Stimulated activated effector memory CD8-positive, alpha-beta T cell treated with anti-CD3 and anti-CD28 coated beads, Interleukin-12 subunit alpha, Interleukin-12 subunit beta, amount 100 ng/mL, for 72 hours (primary cell): ENCODE results near the gene TNFRSF8.
A peak's percentile ranks its signal among the peaks of the same experiment; 100 is the strongest.

ENCODE experiments used
- ATAC-seq: fragments of 150-1000 bp; cut with Tn5 transposase; 2 replicates; pipeline ENCODE4 v1.10.0; 2021
- DNase-seq, 2 donors: peaks; one replicate each; pipeline ENCODE4 v3.0.0; 2021 to 2022; ENCODE audit warnings: low spot score in 2 of 2
- H3K27ac Mint-ChIP-seq: one replicate; pipeline ENCODE4 v1.8.0; 2022; ENCODE audit warnings: mild to moderate bottlenecking, mixed read lengths
- H3K36me3 Mint-ChIP-seq: one replicate; pipeline ENCODE4 v1.8.0; 2022; ENCODE audit warnings: mild to moderate bottlenecking, mixed read lengths
- H3K4me1 Mint-ChIP-seq: one replicate; pipeline ENCODE4 v1.8.0; 2022; ENCODE audit warnings: mixed read lengths
- H3K4me3 Mint-ChIP-seq: one replicate; pipeline ENCODE4 v1.8.0; 2022; ENCODE audit warnings: mild to moderate bottlenecking, mixed read lengths
- H3K9me3 Mint-ChIP-seq: one replicate; pipeline ENCODE4 v1.8.0; 2022; ENCODE audit warnings: mixed read lengths

Gene TNFRSF8

DNA sequence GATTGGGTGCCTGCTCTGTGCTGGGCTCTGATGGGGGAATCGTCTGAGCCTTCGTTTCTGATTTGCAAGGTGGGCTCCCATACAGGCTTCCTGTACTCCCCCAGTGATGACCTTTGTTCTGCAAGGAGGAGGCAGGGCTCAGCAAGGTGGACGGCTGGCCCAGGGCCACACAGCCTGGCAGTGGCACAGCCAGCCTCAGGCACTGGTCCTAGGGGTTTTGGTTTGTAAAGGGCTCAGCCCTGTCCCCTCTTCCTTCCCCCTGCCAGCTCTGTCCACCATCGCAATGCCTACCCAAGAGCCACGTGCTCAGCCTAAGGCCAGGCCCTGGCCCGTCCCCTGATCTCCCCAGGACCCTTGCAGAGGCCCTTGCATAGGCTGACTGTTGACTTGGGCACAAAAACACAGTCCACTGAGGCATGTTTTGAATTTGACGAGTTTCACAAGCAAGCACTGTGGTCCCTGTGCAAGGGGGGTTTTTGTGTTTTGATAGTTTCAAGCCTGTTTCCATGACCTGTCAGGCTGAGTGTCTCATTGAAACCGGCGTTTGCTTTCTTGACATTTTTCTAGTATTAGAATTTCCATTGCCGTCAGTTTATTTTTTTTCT is 64.2 kb downstream of the TNFRSF8 start:
- peak overlapping the region; percentile 49 for H3K4me3 Mint-ChIP-seq
- ATAC-seq: peak; percentile 76
- DNase-seq: no peak

DNA sequence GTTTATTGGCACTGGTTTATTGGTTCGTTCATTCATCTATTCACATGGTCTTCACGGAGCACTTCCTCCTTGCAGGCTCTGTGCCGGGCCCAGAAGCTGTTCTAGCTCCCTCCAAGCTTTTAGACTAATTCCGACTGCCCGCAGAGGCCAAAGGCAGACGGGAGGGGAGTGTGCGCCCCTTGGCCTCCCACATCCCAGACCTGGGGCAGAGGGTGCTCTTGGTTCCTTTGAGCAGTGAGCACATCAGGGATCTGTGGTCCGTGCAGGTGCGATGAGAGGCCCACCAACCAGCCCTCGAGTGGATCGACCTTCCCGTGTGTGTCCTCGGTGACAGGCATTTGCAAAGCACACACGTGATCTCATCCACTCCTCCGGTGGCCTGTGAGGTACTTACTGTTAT is 65.0 kb downstream of the TNFRSF8 start:
- no peak for DNase-seq
- Mint-ChIP-seq H3K4me1 (peaks cover 57% of the 10 kb centered on the region), H3K27ac (peak overlapping the region; percentile 87), H3K36me3 (peaks cover 53% of the 10 kb centered on the region), H3K9me3 (no peaks in the 10 kb centered on the region), H3K4me3 (peak overlapping the region; percentile 49)
- no peak for ATAC-seq

More for the DNA sequence above, 64.2 kb downstream of the TNFRSF8 start:
- H3K4me1 Mint-ChIP-seq: peaks cover 51% of the 10 kb centered on the region
- no peaks in the 10 kb centered on the region for H3K9me3 Mint-ChIP-seq
- H3K27ac Mint-ChIP-seq: peak overlapping the region; percentile 87
- peaks cover 45% of the 10 kb centered on the region for H3K36me3 Mint-ChIP-seq

DNA sequence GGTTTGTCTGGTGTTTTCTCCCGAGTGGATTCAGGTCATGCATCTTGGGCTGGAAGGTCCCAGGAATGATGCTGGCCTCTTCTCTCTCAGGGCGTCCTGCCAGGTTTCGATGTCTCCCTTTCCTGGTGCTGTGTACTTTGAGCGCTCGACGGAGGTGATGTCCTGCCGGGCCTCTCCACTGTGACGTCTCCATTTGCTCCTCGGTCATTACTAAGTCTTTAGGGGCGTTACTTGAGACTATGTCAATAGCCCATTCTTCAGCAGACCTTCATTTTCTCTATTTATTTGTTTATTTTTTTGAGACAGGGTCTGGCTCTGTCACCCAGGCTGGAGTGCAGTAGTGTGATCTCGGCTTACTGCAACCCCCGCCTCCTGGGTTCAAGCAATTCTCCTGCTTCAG is 66.5 kb downstream of the TNFRSF8 start:
- Mint-ChIP-seq H3K4me1 (peaks cover 63% of the 10 kb centered on the region), H3K9me3 (no peaks in the 10 kb centered on the region), H3K27ac (peak overlapping the region; percentile 87), H3K4me3 (no peak overlapping the region), H3K36me3 (peaks cover 64% of the 10 kb centered on the region)
- DNase-seq: no peak
- no peak for ATAC-seq

DNA sequence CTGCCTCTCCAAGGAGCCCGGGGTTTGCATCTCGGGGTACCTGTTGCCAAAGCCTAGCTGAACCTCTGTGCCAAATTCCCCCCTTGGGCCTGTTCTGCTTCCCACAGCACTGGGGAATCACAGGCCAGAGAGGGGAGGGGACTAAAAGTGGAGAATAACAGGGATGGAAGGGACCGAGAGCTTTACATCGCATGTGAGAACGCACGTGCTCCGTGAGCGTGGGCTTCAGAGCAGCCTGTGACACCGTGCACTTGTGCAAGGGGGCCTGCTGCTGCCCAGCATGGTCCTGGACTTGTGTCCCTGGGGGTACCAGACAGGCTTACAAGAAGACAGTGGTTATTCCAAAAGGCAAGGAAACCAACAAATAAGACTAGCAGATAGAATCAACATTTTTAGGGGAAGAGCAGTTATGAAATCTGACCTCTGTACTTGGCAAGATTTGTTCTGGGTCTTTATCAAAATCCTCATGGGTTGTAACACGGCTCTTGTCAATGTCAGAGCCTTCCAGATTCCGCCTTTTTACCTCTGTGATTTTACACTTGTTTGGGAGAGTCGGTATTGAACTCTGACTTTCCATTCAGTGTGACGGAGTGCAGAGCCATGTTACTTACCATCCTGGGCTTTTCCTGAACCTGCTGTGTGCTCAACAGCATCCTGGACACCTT is 67.5 kb downstream of the TNFRSF8 start:
- Mint-ChIP-seq H3K4me1 (peaks cover 54% of the 10 kb centered on the region), H3K36me3 (peaks cover 56% of the 10 kb centered on the region), H3K9me3 (no peaks in the 10 kb centered on the region), H3K4me3 (no peak overlapping the region), H3K27ac (peak overlapping the region; percentile 87)
- ATAC-seq (no peak), DNase-seq (no peak)

DNA sequence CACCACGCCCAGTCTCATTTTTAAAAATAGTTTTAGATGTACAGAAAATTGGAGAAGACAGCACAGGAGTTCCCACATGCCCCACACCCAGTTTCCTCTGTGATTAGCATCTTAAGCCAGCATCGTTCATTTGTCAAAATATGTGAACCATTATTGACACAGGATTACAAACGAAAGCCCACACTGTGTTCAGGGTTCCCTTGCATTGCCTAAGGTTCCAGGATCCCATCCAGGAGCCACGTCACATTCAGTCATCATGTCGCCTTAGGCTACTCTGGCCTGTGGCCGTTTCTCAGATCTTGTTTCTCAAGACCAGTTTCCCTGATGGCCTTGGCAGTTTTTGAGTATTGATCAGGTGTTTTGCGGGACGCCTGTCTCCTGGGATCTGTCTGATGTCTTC is 69.0 kb downstream of the TNFRSF8 start:
- H3K4me3 Mint-ChIP-seq: peak overlapping the region; percentile 49
- peaks cover 44% of the 10 kb centered on the region for H3K36me3 Mint-ChIP-seq
- no peaks in the 10 kb centered on the region for H3K9me3 Mint-ChIP-seq
- no peak for DNase-seq
- no peak for ATAC-seq
- peak overlapping the region; percentile 88 for H3K27ac Mint-ChIP-seq
- peaks cover 39% of the 10 kb centered on the region for H3K4me1 Mint-ChIP-seq

DNA sequence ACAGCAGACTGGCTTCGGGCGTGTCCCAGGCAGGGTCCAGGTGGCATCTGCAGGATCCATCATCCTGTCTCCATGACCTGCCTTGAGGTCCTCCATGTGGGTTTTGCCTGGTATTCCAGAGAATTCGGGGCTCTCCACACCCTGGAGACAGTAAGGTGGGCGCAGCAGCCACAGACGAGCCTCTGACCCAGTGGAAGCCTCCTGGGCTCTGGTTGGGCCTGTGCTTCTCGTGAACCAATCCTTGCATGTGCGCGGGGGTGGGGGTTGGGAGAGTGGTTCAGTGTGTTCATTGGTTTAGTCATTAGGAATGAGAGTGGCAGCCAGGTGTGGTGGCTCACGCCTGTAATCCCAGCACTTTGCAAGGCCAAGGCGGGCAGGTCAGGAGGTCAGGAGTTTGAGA is 71.6 kb downstream of the TNFRSF8 start:
- no peak for ATAC-seq

DNA sequence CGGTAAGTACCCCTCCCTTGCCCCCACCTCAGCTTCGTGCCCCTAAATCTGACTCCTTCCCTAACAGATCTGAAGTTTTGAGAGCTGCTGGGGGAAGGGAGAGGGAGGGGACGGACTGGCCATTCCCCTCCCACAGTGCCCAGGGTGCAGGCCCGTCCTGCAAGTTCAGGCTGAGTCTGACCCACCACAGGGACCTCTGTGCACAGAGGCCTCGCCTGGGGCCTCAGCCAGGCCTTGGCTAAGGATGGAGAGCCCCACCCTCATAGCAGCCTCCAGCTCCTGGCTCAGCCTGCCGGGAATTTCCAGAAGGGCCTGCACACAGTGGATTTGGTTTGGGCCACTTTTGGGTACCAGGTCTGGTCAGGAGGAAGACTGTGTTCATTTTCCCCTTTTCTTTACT is 72.5 kb downstream of the TNFRSF8 start:
- Mint-ChIP-seq H3K27ac (peak overlapping the region; percentile 80), H3K9me3 (no peaks in the 10 kb centered on the region), H3K4me3 (no peak overlapping the region), H3K4me1 (peaks cover 15% of the 10 kb centered on the region), H3K36me3 (peaks cover 20% of the 10 kb centered on the region)
- DNase-seq: no peak
- no peak for ATAC-seq

More for the DNA sequence above, 71.6 kb downstream of the TNFRSF8 start:
- Mint-ChIP-seq H3K4me1 (peaks cover 20% of the 10 kb centered on the region), H3K36me3 (peaks cover 20% of the 10 kb centered on the region), H3K27ac (peak overlapping the region; percentile 6), H3K9me3 (no peaks in the 10 kb centered on the region), H3K4me3 (no peak overlapping the region)
- DNase-seq: no peak

DNA sequence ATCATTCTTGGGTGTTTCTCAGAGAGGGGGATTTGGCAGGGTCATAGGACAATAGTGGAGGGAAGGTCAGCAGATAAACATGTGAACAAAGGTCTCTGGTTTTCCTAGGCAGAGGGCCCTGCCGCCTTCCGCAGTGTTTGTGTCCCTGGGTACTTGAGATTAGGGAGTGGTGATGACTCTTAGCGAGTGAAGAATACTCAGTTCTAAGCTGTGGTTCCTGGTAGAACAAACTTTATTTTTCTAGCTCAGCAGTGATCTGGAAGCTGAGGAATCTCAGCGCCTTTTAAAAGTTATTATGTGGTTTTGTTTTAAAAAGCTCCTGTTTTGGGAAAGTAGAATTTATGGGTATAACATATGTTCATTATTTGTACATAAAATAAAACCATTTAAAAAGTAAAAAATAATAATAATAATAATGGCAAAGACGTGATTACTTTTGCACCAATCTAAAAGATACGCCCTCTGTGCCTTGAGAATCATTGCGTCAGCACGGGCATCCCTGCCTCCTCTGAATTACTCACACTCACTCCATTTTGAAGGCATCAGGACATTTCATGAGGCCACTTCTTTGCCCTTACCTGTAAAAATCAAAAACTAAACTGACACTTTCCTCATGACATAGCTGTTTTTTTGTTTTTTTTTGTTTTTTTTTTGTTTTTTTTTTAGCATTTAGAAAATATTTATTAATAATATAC is 74.0 kb downstream of the TNFRSF8 start:
- peaks cover 20% of the 10 kb centered on the region for H3K36me3 Mint-ChIP-seq
- ATAC-seq (no peak), DNase-seq (no peak)
- peaks cover 19% of the 10 kb centered on the region for H3K4me1 Mint-ChIP-seq
- H3K4me3 Mint-ChIP-seq: no peak overlapping the region
- H3K9me3 Mint-ChIP-seq: no peaks in the 10 kb centered on the region
- H3K27ac Mint-ChIP-seq: no peak overlapping the region

DNA sequence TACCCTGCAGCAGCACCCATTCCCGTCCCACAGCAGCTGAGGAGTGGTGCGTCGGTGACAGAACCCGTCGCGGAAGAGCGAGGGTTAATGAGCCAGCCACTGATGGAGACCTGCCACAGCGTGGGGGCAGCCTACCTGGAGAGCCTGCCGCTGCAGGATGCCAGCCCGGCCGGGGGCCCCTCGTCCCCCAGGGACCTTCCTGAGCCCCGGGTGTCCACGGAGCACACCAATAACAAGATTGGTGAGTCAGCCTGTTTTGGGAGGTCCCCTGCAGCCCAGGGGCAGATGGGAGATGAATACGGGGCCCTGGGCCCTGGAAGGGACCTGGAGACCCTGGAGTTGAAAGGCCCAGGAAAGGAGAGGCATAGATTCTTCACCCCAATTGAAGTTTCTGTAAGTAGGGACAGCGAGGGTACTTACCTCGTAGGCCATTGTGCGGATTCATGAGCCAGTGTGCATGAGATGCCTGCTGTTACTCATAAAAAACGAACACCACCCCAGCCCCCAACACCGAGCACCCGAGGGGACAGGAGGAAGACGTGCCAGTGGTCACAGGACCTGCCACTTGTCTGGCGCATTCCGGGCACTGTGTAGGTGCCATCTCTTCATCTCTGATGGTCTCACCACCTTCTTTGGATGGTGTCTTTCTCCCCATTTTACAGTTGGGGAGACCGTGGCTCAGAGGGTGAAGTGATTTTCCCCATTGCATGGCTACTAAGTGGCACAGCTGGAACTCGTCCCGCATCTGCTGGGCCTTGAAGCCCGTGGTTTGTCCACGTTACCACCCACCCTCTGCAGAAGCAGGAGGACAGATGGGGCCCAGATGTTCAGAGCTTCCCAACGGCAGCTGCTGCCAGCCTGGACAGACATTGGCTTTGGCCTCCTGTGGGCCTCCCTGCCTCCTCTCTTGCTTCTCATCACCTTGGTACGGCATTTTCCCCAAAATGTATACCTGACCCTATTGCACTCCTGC is 75.4 kb downstream of the TNFRSF8 start:
- no peak overlapping the region for H3K4me3 Mint-ChIP-seq
- H3K27ac Mint-ChIP-seq: peak overlapping the region; percentile 83
- peaks cover 17% of the 10 kb centered on the region for H3K4me1 Mint-ChIP-seq
- no peaks in the 10 kb centered on the region for H3K9me3 Mint-ChIP-seq
- ATAC-seq (peak; percentile 31), DNase-seq (no peak)
- peaks cover 11% of the 10 kb centered on the region for H3K36me3 Mint-ChIP-seq

DNA sequence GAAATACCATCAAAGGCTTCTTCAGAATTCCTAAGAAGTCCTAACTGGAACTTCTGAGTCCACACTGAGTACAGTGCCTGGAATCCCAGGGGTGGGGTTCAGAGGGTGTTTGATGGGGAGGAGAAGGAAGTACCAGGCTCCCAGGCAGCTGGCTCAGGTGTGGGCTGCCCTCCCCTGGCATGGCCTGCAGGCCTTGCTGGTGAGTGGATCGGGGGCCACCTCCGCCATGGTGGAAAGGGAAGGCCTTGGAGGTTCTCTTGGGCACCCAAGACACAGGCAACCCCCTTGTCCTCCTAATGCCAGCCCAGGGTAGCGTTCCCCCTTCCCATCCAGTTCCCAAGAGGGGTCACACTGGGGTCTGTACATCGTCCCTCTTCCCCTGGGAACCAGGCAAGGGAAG is 76.9 kb downstream of the TNFRSF8 start:
- no peak for ATAC-seq
- DNase-seq: no peak
- H3K4me1 Mint-ChIP-seq: peaks cover 19% of the 10 kb centered on the region
- H3K27ac Mint-ChIP-seq: peak overlapping the region; percentile 83
- H3K36me3 Mint-ChIP-seq: peaks cover 9% of the 10 kb centered on the region
- no peak overlapping the region for H3K4me3 Mint-ChIP-seq
- no peaks in the 10 kb centered on the region for H3K9me3 Mint-ChIP-seq

DNA sequence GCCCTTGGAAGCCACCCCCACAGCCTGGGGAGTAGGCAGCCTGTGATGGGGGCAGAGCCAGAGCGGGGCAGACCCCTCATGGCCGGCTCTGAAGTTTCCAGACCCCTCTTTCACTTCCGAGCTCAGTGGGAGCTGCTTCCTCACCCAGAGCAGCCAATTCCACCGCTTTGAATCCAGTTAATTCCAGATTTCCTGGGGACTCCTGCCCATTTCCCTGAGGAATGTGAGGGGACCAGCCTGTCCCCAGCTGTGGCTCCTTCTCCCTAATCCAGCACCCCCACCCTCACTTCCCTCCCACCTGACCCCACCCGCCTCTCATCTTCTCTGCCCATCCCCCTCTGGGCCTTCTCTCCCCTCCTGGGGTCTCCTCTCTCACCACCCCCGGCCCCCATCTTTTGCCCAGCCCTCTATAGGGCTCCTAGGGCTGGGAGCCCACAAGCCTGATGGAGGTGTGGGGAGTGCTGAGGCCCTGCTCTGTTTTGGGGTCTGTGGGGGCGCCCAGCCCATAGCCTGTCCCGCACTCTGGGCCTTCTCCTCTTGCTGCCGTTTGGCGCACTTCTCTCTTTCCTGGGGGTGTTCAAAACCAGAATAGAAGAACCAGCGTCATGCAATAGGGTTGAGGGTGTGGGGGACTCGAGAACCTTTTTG is 77.5 kb downstream of the TNFRSF8 start:
- DNase-seq: no peak
- Mint-ChIP-seq H3K36me3 (peaks cover 9% of the 10 kb centered on the region), H3K9me3 (no peaks in the 10 kb centered on the region), H3K4me3 (no peak overlapping the region), H3K4me1 (peaks cover 23% of the 10 kb centered on the region), H3K27ac (no peak overlapping the region)
- no peak for ATAC-seq

DNA sequence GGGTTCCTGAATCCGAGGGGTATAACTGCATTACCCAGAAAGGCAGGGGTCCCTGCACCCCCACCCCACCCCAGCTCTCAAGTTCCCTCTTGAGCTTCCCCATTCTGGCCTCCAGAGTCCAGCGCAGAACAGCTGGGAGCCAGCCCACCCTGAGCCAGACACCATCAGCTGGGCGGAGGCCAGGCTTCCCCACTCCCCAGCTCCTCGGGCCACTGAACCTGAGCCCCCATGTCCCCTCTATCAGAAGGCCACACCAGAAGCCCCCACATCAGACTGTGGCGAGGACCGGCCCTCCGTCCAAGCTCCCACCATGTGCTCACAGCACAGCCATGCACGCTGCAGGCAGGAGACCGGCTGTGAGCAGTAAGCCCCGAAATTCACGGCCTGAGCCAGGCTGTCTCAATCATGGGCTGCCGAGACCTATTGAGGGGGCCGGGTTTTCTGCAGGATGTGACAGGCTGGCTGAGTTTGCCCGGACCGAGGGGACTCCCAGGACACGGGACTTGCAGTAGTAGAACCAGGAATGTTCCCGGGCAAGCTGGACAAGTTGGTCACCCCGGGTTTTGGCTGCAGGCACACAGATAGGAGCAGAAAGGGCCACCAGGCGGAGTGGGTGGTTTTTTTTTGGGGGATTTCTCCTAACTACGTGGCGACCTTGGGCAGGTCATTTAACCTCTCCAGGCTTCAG is 78.2 kb downstream of the TNFRSF8 start:
- peaks cover 9% of the 10 kb centered on the region for H3K36me3 Mint-ChIP-seq
- no peak overlapping the region for H3K4me3 Mint-ChIP-seq
- ATAC-seq (no peak), DNase-seq (no peak)
- H3K9me3 Mint-ChIP-seq: no peaks in the 10 kb centered on the region
- H3K27ac Mint-ChIP-seq: no peak overlapping the region
- peaks cover 26% of the 10 kb centered on the region for H3K4me1 Mint-ChIP-seq

DNA sequence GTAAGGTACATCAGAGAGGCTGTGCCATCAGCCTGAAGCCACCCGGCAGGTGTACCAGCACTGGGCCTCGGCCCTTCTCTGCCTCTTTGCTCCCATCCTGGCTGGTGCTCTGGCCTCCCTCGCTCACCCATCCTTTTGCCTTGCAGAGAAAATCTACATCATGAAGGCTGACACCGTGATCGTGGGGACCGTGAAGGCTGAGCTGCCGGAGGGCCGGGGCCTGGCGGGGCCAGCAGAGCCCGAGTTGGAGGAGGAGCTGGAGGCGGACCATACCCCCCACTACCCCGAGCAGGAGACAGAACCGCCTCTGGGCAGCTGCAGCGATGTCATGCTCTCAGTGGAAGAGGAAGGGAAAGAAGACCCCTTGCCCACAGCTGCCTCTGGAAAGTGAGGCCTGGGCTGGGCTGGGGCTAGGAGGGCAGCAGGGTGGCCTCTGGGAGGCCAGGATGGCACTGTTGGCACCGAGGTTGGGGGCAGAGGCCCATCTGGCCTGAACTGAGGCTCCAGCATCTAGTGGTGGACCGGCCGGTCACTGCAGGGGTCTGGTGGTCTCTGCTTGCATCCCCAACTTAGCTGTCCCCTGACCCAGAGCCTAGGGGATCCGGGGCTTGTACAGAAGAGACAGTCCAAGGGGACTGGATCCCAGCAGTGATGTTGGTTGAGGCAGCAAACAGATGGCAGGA is 79.2 kb downstream of the TNFRSF8 start:
- H3K4me1 Mint-ChIP-seq: peaks cover 36% of the 10 kb centered on the region
- no peak for DNase-seq
- H3K36me3 Mint-ChIP-seq: peaks cover 18% of the 10 kb centered on the region
- no peak for ATAC-seq
- no peaks in the 10 kb centered on the region for H3K9me3 Mint-ChIP-seq
- no peak overlapping the region for H3K4me3 Mint-ChIP-seq
- peak overlapping the region; percentile 86 for H3K27ac Mint-ChIP-seq
